HG03139 (cell line): Measurements from ENCODE around the gene CDH7.

Experiments
- ATAC-seq: cut with Tn5 transposase; IDR thresholded peaks from one replicate; pipeline ENCODE4 v1.9.1; 2021; ENCODE audit not compliant: unreplicated experiment

Gene CDH7

GRCh38 chr18:65901522-65901921, 150.7 kb downstream of the CDH7 start:
- no peak for ATAC-seq

- ATAC-seq, result no peak
These were observed 155.8 kb downstream of the CDH7 start for GRCh38 chr18:65906621-65907034.

- no peak for ATAC-seq
These were observed 156.5 kb downstream of the CDH7 start for GRCh38 chr18:65907281-65907680.

GRCh38 chr18:65919018-65919417, 168.2 kb downstream of the CDH7 start:
- no peak for ATAC-seq

DNA sequence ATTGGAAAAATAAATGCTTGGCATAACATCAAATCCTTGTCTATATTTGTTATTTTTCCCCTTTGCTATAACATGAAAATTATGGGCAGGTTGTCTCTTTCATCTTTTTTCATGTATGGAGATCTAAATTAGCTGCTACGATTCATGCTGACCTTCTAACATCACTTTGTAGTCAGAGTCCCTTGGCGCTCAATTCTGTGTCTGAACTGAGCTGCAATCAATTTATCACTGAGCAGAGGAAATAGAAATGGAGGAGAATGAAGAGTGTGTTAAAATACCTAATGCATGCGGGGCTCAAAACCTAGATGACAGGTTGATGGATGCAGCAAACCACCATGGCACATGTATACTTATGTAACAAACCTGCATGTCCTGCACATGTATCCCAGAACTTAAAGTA, 168.9 kb downstream of the CDH7 start:
- no peak for ATAC-seq

DNA sequence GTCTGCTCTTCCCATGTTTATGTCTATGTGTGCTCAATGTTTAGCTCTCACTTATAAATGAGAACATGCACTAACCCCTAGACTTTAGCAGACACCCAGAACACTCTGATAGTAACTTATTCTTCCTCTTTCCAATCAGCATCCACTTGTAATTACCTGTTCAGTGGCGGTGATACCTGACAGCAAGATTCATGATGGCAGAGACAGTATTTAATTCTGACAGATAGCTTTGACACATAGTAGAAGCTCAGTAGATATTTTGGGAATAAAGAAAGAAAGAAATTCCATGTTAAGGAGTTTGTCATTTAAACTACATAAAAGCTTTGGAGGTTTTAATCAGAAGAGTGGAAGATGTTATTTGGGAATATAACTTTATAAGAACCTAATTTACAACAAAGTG, 171.3 kb downstream of the CDH7 start:
- ATAC-seq, result no peak

- ATAC-seq, result no peak
These were observed 174.1 kb downstream of the CDH7 start for GRCh38 chr18:65924904-65925303.

GRCh38 chr18:65934874-65935273, 184.1 kb downstream of the CDH7 start:
- no peak for ATAC-seq

GRCh38 chr18:65936678-65937077, 185.9 kb downstream of the CDH7 start:
- ATAC-seq, result no peak

DNA sequence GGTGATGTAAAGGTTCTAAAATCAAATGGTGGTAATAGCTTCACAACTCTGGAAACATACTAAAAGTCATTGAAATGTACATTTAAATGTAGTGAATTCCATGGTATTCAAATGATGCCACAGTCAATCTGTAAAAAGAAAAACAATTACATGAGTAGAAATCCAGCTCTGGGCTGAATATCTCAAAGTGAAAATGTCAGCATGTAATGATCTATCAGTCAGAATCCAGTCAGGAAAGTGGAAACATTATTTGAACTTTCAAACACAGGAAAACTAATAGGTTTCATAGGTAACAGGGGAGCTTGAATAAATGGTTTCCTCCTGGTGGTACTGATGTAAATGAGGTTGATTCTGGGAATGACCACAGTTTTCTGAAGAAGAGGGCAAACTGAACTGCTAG, 186.4 kb downstream of the CDH7 start:
- no peak for ATAC-seq

- peak; percentile 82 for ATAC-seq
These were observed 188.0 kb downstream of the CDH7 start for GRCh38 chr18:65938592-65939372.
